ENCODE measurements around the gene GPR176.

GPR176 gene

GRCh38 chr15:39781147-39781966, 138.7 kb downstream of the GPR176 start:
- Histone ChIP-seq H3K36me3 (ENCODE audit: insufficient read depth, low read length) (no peaks in the 10 kb centered on the region), H3K9me3 (replicated peaks; ENCODE audit: low read length) (no peaks in the 10 kb centered on the region), H3K27me3 (ENCODE audit: control insufficient read depth, insufficient read depth, low read length) (no peaks in the 10 kb centered on the region), H3K4me1 (ENCODE audit: control insufficient read depth, insufficient read depth, low read length) (peaks cover 20% of the 10 kb centered on the region), H3K4me2 (ENCODE audit: low read length) (no peak overlapping the region), H3K4me3 (ENCODE audit: low read length) (no peak overlapping the region), H3K9ac (ENCODE audit: low read depth, low read length) (no peak overlapping the region)

GRCh38 chr15:39778021-39778420, 142.0 kb downstream of the GPR176 start:
- no peak overlapping the region for H3K9ac ChIP-seq (ENCODE audit: low read depth, low read length)
- no peaks in the 10 kb centered on the region for H3K36me3 ChIP-seq (ENCODE audit: insufficient read depth, low read length)
- no peaks in the 10 kb centered on the region for H3K4me1 ChIP-seq (ENCODE audit: control insufficient read depth, insufficient read depth, low read length)
- H3K9me3 ChIP-seq (replicated peaks; ENCODE audit: low read length) = no peaks in the 10 kb centered on the region
- H3K27me3 ChIP-seq (ENCODE audit: control insufficient read depth, insufficient read depth, low read length) = no peaks in the 10 kb centered on the region
- no peak overlapping the region for H3K4me3 ChIP-seq (ENCODE audit: low read length)
- no peak overlapping the region for H3K4me2 ChIP-seq (ENCODE audit: low read length)

- H3K36me3 ChIP-seq (ENCODE audit: insufficient read depth, low read length) = no peaks in the 10 kb centered on the region
- H3K4me1 ChIP-seq (ENCODE audit: control insufficient read depth, insufficient read depth, low read length) = no peaks in the 10 kb centered on the region
- no peak overlapping the region for H3K4me3 ChIP-seq (ENCODE audit: low read length)
- no peak overlapping the region for H3K4me2 ChIP-seq (ENCODE audit: low read length)
- H3K27me3 ChIP-seq (ENCODE audit: control insufficient read depth, insufficient read depth, low read length) = no peaks in the 10 kb centered on the region
- H3K9ac ChIP-seq (ENCODE audit: low read depth, low read length) = no peak overlapping the region
- no peaks in the 10 kb centered on the region for H3K9me3 ChIP-seq (replicated peaks; ENCODE audit: low read length)
These were observed 142.6 kb downstream of the GPR176 start for GRCh38 chr15:39777496-39777895.

GRCh38 chr15:39776068-39776467, 144.0 kb downstream of the GPR176 start:
- Histone ChIP-seq H3K4me2 (ENCODE audit: low read length) (no peak overlapping the region), H3K9ac (ENCODE audit: low read depth, low read length) (no peak overlapping the region), H3K36me3 (ENCODE audit: insufficient read depth, low read length) (no peaks in the 10 kb centered on the region), H3K4me1 (ENCODE audit: control insufficient read depth, insufficient read depth, low read length) (peaks cover 10% of the 10 kb centered on the region), H3K9me3 (replicated peaks; ENCODE audit: low read length) (no peaks in the 10 kb centered on the region), H3K27me3 (ENCODE audit: control insufficient read depth, insufficient read depth, low read length) (no peaks in the 10 kb centered on the region), H3K4me3 (ENCODE audit: low read length) (no peak overlapping the region)

- H3K27me3 ChIP-seq (ENCODE audit: control insufficient read depth, insufficient read depth, low read length) = no peaks in the 10 kb centered on the region
- peaks cover 15% of the 10 kb centered on the region for H3K4me1 ChIP-seq (ENCODE audit: control insufficient read depth, insufficient read depth, low read length)
- no peak overlapping the region for H3K9ac ChIP-seq (ENCODE audit: low read depth, low read length)
- H3K4me3 ChIP-seq (ENCODE audit: low read length) = no peak overlapping the region
- H3K4me2 ChIP-seq (ENCODE audit: low read length) = no peak overlapping the region
- no peaks in the 10 kb centered on the region for H3K9me3 ChIP-seq (replicated peaks; ENCODE audit: low read length)
- no peaks in the 10 kb centered on the region for H3K36me3 ChIP-seq (ENCODE audit: insufficient read depth, low read length)
These were observed 145.3 kb downstream of the GPR176 start for GRCh38 chr15:39774688-39775267.

- H3K27me3 ChIP-seq (ENCODE audit: control insufficient read depth, insufficient read depth, low read length) = no peaks in the 10 kb centered on the region
- H3K9me3 ChIP-seq (replicated peaks; ENCODE audit: low read length) = no peaks in the 10 kb centered on the region
- peaks cover 15% of the 10 kb centered on the region for H3K4me1 ChIP-seq (ENCODE audit: control insufficient read depth, insufficient read depth, low read length)
- H3K4me2 ChIP-seq (ENCODE audit: low read length) = peak overlapping the region; percentile 78
- H3K4me3 ChIP-seq (ENCODE audit: low read length) = peak overlapping the region; percentile 45
- H3K9ac ChIP-seq (ENCODE audit: low read depth, low read length) = peak overlapping the region; percentile 76
- H3K36me3 ChIP-seq (ENCODE audit: insufficient read depth, low read length) = no peaks in the 10 kb centered on the region
These were observed 149.0 kb downstream of the GPR176 start for GRCh38 chr15:39770748-39771689.

- Histone ChIP-seq H3K4me2 (ENCODE audit: low read length) (no peak overlapping the region), H3K36me3 (ENCODE audit: insufficient read depth, low read length) (no peaks in the 10 kb centered on the region), H3K9ac (ENCODE audit: low read depth, low read length) (no peak overlapping the region), H3K4me3 (ENCODE audit: low read length) (no peak overlapping the region), H3K27me3 (ENCODE audit: control insufficient read depth, insufficient read depth, low read length) (no peaks in the 10 kb centered on the region), H3K4me1 (ENCODE audit: control insufficient read depth, insufficient read depth, low read length) (peaks cover 15% of the 10 kb centered on the region), H3K9me3 (replicated peaks; ENCODE audit: low read length) (no peaks in the 10 kb centered on the region)
These were observed 152.1 kb downstream of the GPR176 start for GRCh38 chr15:39767921-39768320.

- Histone ChIP-seq H3K27me3 (ENCODE audit: control insufficient read depth, insufficient read depth, low read length) (no peaks in the 10 kb centered on the region), H3K4me1 (ENCODE audit: control insufficient read depth, insufficient read depth, low read length) (peaks cover 6% of the 10 kb centered on the region), H3K36me3 (ENCODE audit: insufficient read depth, low read length) (no peaks in the 10 kb centered on the region), H3K4me2 (ENCODE audit: low read length) (no peak overlapping the region), H3K9me3 (replicated peaks; ENCODE audit: low read length) (no peaks in the 10 kb centered on the region), H3K4me3 (ENCODE audit: low read length) (no peak overlapping the region), H3K9ac (ENCODE audit: low read depth, low read length) (no peak overlapping the region)
These were observed 159.1 kb downstream of the GPR176 start for GRCh38 chr15:39761006-39761405.

- Histone ChIP-seq H3K4me2 (ENCODE audit: low read length) (no peak overlapping the region), H3K27me3 (ENCODE audit: control insufficient read depth, insufficient read depth, low read length) (no peaks in the 10 kb centered on the region), H3K4me3 (ENCODE audit: low read length) (no peak overlapping the region), H3K4me1 (ENCODE audit: control insufficient read depth, insufficient read depth, low read length) (peaks cover 6% of the 10 kb centered on the region), H3K36me3 (ENCODE audit: insufficient read depth, low read length) (no peaks in the 10 kb centered on the region), H3K9ac (ENCODE audit: low read depth, low read length) (no peak overlapping the region), H3K9me3 (replicated peaks; ENCODE audit: low read length) (no peaks in the 10 kb centered on the region)
These were observed 163.1 kb downstream of the GPR176 start for GRCh38 chr15:39756806-39757522.

GRCh38 chr15:39752991-39753390, 167.1 kb downstream of the GPR176 start:
- Histone ChIP-seq H3K4me3 (ENCODE audit: low read length) (no peak overlapping the region), H3K9ac (ENCODE audit: low read depth, low read length) (no peak overlapping the region), H3K36me3 (ENCODE audit: insufficient read depth, low read length) (no peaks in the 10 kb centered on the region), H3K4me2 (ENCODE audit: low read length) (no peak overlapping the region), H3K4me1 (ENCODE audit: control insufficient read depth, insufficient read depth, low read length) (peaks cover 6% of the 10 kb centered on the region), H3K27me3 (ENCODE audit: control insufficient read depth, insufficient read depth, low read length) (no peaks in the 10 kb centered on the region), H3K9me3 (replicated peaks; ENCODE audit: low read length) (no peaks in the 10 kb centered on the region)

GRCh38 chr15:39752246-39752645, 167.8 kb downstream of the GPR176 start:
- no peaks in the 10 kb centered on the region for H3K36me3 ChIP-seq (ENCODE audit: insufficient read depth, low read length)
- H3K9me3 ChIP-seq (replicated peaks; ENCODE audit: low read length) = no peaks in the 10 kb centered on the region
- no peaks in the 10 kb centered on the region for H3K27me3 ChIP-seq (ENCODE audit: control insufficient read depth, insufficient read depth, low read length)

More at GRCh38 chr15:39752246-39752645, 167.8 kb downstream of the GPR176 start:
- Histone ChIP-seq H3K9ac (ENCODE audit: low read depth, low read length) (no peak overlapping the region), H3K4me1 (ENCODE audit: control insufficient read depth, insufficient read depth, low read length) (peaks cover 11% of the 10 kb centered on the region), H3K4me2 (ENCODE audit: low read length) (no peak overlapping the region), H3K4me3 (ENCODE audit: low read length) (no peak overlapping the region)
